GM18951 (cell line): ENCODE measurements around the gene SIRPA.

Source experiments
- POLR2A ChIP-seq: IDR thresholded peaks from 4 replicates; pipeline ENCODE4 v1.6.1; 2011; ENCODE audit warnings: mild to moderate bottlenecking; ENCODE audit not compliant: insufficient read length, insufficient read depth; ENCODE audit errors: extremely low read depth
- in situ Hi-C: fragments of 300-500 bp; cut with MboI; formaldehyde crosslinking; loops from one replicate; pipeline ENCODE4 v1.12.0; 2022; ENCODE audit warnings: low sequenced_read_pairs, mixed read lengths, inconsistent platforms; ENCODE audit not compliant: unreplicated experiment

SIRPA gene

GRCh38 chr20:1875183-1875554 is 20.0 kb upstream of the SIRPA start:
- in situ Hi-C loops: no loop called here
- TF ChIP-seq POLR2A: no peak

GRCh38 chr20:1875762-1876161 is 19.4 kb upstream of the SIRPA start:
- in situ Hi-C loops: no loop called here
- no peak for TF ChIP-seq POLR2A

GRCh38 chr20:1876217-1876921 is 18.8 kb upstream of the SIRPA start:
- in situ Hi-C loops: no loop called here
- TF ChIP-seq POLR2A: no peak

- TF ChIP-seq POLR2A: no peak
- in situ Hi-C loops: no loop called here
Measured at GRCh38 chr20:1876975-1877608, 18.1 kb upstream of the SIRPA start.

GRCh38 chr20:1877609-1878200 is 17.5 kb upstream of the SIRPA start:
- no peak for TF ChIP-seq POLR2A
- in situ Hi-C loops: no loop called here

GRCh38 chr20:1879369-1879768 is 15.8 kb upstream of the SIRPA start:
- in situ Hi-C loops: no loop called here
- TF ChIP-seq POLR2A: no peak

- in situ Hi-C loops: no loop called here
Measured at GRCh38 chr20:1879934-1880333, 15.3 kb upstream of the SIRPA start.

GRCh38 chr20:1880529-1881239 is 14.5 kb upstream of the SIRPA start:
- in situ Hi-C loops: no loop called here
- TF ChIP-seq POLR2A: no peak

More at GRCh38 chr20:1879934-1880333, 15.3 kb upstream of the SIRPA start:
- no peak for TF ChIP-seq POLR2A

GRCh38 chr20:1881240-1881835 is 13.9 kb upstream of the SIRPA start:
- TF ChIP-seq POLR2A: no peak
- in situ Hi-C loops: no loop called here

- no peak for TF ChIP-seq POLR2A
- in situ Hi-C loops: no loop called here
Measured at GRCh38 chr20:1882026-1882425, 13.2 kb upstream of the SIRPA start.

- TF ChIP-seq POLR2A: no peak
- in situ Hi-C loops: no loop called here
Measured at GRCh38 chr20:1883986-1884385, 11.2 kb upstream of the SIRPA start.

GRCh38 chr20:1885254-1885653 is 10.0 kb upstream of the SIRPA start:
- in situ Hi-C loops: no loop called here
- TF ChIP-seq POLR2A: no peak

- in situ Hi-C loops: no loop called here
- TF ChIP-seq POLR2A: no peak
Measured at GRCh38 chr20:1885940-1886693, 9.1 kb upstream of the SIRPA start.

- no peak for TF ChIP-seq POLR2A
- in situ Hi-C loops: no loop called here
Measured at GRCh38 chr20:1887321-1887720, 7.9 kb upstream of the SIRPA start.
